HG03095 (cell line): ENCODE data around the gene SOCS2.

Experiments used
- ATAC-seq: cut with Tn5 transposase; IDR thresholded peaks from one replicate; pipeline ENCODE4 v1.9.1; 2021; ENCODE audit warnings: moderate library complexity; ENCODE audit not compliant: unreplicated experiment

Gene SOCS2

DNA sequence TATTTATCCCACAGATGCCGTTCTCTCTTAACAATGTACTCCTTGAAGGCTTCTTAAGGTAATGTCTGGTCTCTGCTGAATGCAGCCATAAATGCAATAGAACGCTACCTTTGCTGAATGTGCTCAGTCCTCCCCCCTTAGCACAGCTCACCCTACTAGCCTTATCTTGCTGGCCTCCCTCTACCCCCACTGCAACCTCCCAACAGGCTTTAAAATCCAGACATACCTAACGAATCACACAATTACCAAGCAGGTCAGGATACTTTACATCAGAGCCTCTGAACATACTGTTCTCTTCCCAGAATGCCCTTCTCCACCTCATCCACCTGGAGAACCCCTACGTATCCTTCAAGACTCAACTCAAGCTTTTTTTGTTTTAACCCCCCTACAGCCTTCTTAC, 53.7 kb downstream of the SOCS2 start:
- no peak for ATAC-seq
